IPS DF 6.9 (cell line): Measurements from ENCODE around the gene PER2.

Experiments used
- DNase-seq: peaks from one replicate; pipeline ENCODE4 v3.0.0-alpha.2; 2013; ENCODE audit warnings: low read depth, low spot score
- H3K27ac ChIP-seq: one replicate; pipeline ENCODE4 v1.5.1; 2013; ENCODE audit warnings: low read length, control low read depth
- H3K27me3 ChIP-seq: 2 replicates; pipeline ENCODE4 v1.6.1; 2013; ENCODE audit warnings: mild to moderate bottlenecking, low read length; ENCODE audit not compliant: control insufficient read depth, insufficient read depth
- H3K36me3 ChIP-seq: 2 replicates; pipeline ENCODE4 v1.6.1; 2013; ENCODE audit warnings: low read length; ENCODE audit not compliant: control insufficient read depth, insufficient read depth
- H3K4me1 ChIP-seq: 2 replicates; pipeline ENCODE4 v1.6.1; 2013; ENCODE audit warnings: low read length; ENCODE audit not compliant: control insufficient read depth, insufficient read depth
- H3K4me3 ChIP-seq: 2 replicates; pipeline ENCODE4 v1.5.1; 2013; ENCODE audit warnings: mild to moderate bottlenecking, low read length
- H3K9me3 ChIP-seq: 2 replicates; pipeline ENCODE4 v1.6.1; 2013; ENCODE audit warnings: low read length, inconsistent platforms; ENCODE audit not compliant: control insufficient read depth, insufficient read depth
- WGBS: extraction: QIAGEN DNeasy Blood & Tissue Kit; methylation state at CpG from one replicate; pipeline ENCODE4 v1.1.7; 2013; ENCODE audit warnings: mixed read lengths, missing lambda C conversion rate; ENCODE audit not compliant: insufficient read length, insufficient coverage; 5-methylcytosine and 5-hydroxymethylcytosine counted together

The PER2 gene

DNA sequence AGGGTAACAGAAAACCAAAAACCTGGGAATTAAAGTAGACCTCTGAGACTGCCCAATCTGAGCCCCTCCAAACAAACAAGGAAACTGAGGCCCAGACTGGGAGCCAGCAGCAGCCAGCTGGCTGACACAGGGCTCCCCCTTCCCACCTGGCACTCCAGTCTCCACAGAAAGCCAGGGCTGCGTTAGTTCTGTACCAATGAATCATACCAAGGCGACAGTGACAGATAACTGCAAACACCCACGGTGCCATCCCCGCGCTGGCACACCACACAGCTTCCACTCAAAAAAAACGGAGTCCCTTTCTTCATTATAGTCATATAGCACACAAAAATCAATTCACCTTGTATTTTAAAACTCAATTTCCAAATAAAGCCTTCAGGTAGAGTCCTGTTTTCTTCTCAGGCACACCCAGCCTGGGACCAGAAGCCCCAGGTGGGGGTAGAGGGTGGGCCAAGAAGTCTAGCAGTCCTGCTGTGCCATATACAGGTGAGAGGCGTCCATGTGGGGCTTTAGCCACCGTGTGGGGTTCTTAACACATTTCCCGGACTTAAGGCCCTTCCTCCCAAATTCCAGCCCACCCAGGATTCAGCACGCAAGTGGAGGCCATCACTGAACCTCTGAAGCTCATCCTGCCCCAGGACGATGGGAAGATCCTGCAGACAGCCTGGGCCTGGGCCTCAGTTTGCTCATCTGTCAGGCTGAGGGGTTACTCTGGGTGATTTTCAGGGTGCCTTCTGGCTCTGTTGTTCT lies 1.2 kb downstream of the PER2 start:
- H3K4me3 ChIP-seq: no peak overlapping the region
- WGBS: no CpG with 5 or more reads among the region's 11 CpGs
- no peaks in the 10 kb centered on the region for H3K9me3 ChIP-seq
- H3K4me1 ChIP-seq: peaks cover 2% of the 10 kb centered on the region; the same call in 1 of the 2 replicates
- no peaks in the 10 kb centered on the region for H3K36me3 ChIP-seq
- H3K27ac ChIP-seq: no peak overlapping the region
- no peaks in the 10 kb centered on the region for H3K27me3 ChIP-seq
- no peak for DNase-seq

DNA sequence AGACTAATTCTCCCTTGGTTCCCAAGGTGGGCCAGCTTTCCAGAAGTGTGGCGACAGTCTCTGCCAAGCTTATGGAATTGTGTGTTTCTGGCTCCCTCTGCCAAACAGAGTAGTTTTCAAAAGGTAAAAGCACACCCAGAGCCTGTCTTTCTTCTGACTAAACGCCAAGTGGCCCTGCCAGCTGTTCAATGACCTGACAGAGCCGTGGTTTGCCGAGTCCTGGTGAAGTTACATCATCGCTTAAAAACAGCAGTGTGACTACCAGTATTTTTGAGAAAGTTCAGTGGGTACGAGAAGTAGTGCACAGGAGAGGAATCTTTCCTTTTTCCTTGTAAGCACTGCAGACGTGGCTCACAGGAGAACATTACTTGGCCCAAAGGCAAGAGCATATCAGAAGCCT lies 1.9 kb downstream of the PER2 start:
- no peak overlapping the region for H3K27ac ChIP-seq
- no peak for DNase-seq
- H3K4me1 ChIP-seq: peaks cover 2% of the 10 kb centered on the region; the same call in 1 of the 2 replicates
- WGBS: no CpG with 5 or more reads among the region's 7 CpGs
- H3K27me3 ChIP-seq: no peaks in the 10 kb centered on the region
- no peaks in the 10 kb centered on the region for H3K9me3 ChIP-seq
- H3K4me3 ChIP-seq: no peak overlapping the region
- H3K36me3 ChIP-seq: no peaks in the 10 kb centered on the region

DNA sequence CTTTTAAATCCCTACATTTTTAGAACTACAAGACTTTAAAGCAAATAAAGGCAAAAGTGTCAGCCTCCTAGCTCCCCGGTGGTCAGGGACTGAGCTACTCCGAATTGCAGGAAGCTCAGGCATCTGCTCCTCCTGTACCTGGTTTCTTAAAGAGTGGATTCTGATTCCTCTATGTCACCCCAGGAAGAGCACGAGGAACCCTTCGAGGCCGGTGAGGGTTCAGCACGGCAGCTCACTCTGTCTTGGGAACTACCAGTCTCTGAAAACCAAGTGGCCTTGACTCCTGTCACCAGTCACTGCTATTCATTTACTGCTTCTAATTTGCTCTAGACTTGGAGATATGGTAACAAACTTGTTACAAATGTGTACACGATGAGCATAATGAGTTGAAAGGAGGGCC lies 2.3 kb downstream of the PER2 start:
- no peak overlapping the region for H3K27ac ChIP-seq
- H3K4me3 ChIP-seq: no peak overlapping the region
- no peaks in the 10 kb centered on the region for H3K27me3 ChIP-seq
- H3K9me3 ChIP-seq: no peaks in the 10 kb centered on the region
- peaks cover 2% of the 10 kb centered on the region; the same call in 1 of the 2 replicates for H3K4me1 ChIP-seq
- no CpG with 5 or more reads among the region's 7 CpGs for WGBS
- DNase-seq: no peak
- no peaks in the 10 kb centered on the region for H3K36me3 ChIP-seq

- H3K9me3 ChIP-seq: no peaks in the 10 kb centered on the region
- no peak overlapping the region for H3K4me3 ChIP-seq
- H3K27ac ChIP-seq: no peak overlapping the region
- WGBS: no CpG with 5 or more reads among the region's 7 CpGs
- no peaks in the 10 kb centered on the region for H3K27me3 ChIP-seq
- peaks cover 2% of the 10 kb centered on the region; the same call in 1 of the 2 replicates for H3K4me1 ChIP-seq
- no peak for DNase-seq
- no peaks in the 10 kb centered on the region for H3K36me3 ChIP-seq
These were observed 2.7 kb downstream of the PER2 start for GRCh38 chr2:238285653-238286082.

DNA sequence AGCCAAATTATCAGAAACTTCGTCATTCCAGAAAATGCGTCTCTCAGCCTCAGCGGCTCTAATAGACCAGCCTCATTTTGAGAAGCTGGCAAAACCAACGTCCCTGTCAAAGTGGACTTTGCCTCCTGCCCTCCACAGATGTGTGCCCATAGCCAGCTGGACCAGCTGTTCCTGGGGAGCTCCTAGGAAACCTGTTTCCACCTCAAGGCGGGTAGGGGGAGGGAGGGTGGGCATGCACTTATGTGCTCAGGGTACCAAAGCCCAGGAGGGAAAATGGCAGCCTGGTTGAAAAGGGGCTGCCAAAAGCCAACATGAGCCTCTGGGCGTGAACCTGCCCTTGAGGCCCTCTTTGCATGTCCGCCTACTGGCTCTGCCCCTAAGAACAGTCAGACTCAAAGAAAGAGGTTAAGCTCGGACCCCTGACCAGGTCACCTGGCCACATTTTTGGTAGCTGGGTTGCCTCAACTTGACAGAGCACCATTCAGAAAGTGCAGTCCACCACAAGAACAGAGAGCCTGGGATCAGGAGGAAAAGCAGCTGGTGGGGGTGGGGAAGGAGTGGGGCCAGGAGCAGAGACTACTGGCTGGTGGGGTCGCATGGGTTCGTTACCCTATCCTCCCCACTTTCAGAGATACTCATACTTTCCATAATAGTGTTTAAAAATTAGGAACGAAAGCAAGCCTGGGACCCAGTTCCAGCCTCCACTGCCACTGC lies 3.5 kb downstream of the PER2 start:
- Histone ChIP-seq H3K4me3 (no peak overlapping the region), H3K4me1 (peaks cover under 1% of the 10 kb centered on the region; the same call in 1 of the 2 replicates), H3K27me3 (no peaks in the 10 kb centered on the region), H3K27ac (no peak overlapping the region), H3K9me3 (no peaks in the 10 kb centered on the region), H3K36me3 (no peaks in the 10 kb centered on the region)
- no peak for DNase-seq
- WGBS: no CpG with 5 or more reads among the region's 11 CpGs

- WGBS: no CpG with 5 or more reads among the region's 17 CpGs
- no peak overlapping the region for H3K27ac ChIP-seq
- DNase-seq: no peak
- H3K27me3 ChIP-seq: no peaks in the 10 kb centered on the region
- H3K4me1 ChIP-seq: no peaks in the 10 kb centered on the region; the same call in 1 of the 2 replicates
- H3K4me3 ChIP-seq: no peak overlapping the region; the same call in 1 of the 2 replicates
- H3K9me3 ChIP-seq: no peaks in the 10 kb centered on the region
- H3K36me3 ChIP-seq: no peaks in the 10 kb centered on the region
These were observed 5.3 kb downstream of the PER2 start for GRCh38 chr2:238282861-238283738.

DNA sequence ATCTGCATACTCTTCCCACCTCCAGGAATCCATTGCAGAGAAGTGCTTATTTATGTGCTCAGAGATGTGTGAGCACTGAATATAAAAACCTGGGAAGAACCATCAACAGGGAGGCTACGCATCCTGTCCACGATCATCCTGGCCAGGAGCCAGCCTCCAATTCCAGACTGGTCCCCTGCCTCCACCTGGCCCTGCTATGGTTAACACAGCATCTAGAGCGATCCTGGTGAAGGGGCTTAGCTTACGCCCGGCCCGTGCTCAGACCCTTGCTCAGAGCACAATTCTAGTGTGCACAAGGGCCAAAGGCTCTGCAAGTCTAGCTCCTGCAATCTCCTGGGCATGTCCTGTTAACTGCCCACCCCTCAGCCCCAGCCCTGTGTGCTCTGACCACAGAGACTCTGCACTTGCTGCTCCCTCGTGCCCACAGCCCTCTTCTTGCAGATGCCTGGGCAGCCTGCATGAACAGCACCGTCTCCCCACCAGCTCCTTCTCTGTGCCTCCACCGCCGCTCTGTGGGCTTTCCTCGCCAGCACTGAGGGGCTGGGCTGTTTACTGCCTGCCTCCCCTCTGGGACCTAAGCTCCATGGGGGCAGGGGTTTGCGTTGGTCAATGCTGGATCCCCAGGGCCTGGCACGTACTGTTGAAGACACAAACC lies 6.5 kb downstream of the PER2 start:
- Histone ChIP-seq H3K4me1 (no peaks in the 10 kb centered on the region; the same call in 1 of the 2 replicates), H3K27ac (no peak overlapping the region), H3K9me3 (no peaks in the 10 kb centered on the region), H3K36me3 (no peaks in the 10 kb centered on the region), H3K27me3 (no peaks in the 10 kb centered on the region), H3K4me3 (no peak overlapping the region)
- DNase-seq: no peak
- WGBS: no CpG with 5 or more reads among the region's 13 CpGs

- no peak overlapping the region for H3K27ac ChIP-seq
- H3K9me3 ChIP-seq: no peaks in the 10 kb centered on the region
- H3K27me3 ChIP-seq: no peaks in the 10 kb centered on the region
- DNase-seq: no peak
- WGBS: no CpG with 5 or more reads among the region's 12 CpGs
- no peaks in the 10 kb centered on the region for H3K36me3 ChIP-seq
- no peak overlapping the region for H3K4me3 ChIP-seq
- no peaks in the 10 kb centered on the region for H3K4me1 ChIP-seq
These were observed 8.2 kb downstream of the PER2 start for GRCh38 chr2:238280083-238280825.

DNA sequence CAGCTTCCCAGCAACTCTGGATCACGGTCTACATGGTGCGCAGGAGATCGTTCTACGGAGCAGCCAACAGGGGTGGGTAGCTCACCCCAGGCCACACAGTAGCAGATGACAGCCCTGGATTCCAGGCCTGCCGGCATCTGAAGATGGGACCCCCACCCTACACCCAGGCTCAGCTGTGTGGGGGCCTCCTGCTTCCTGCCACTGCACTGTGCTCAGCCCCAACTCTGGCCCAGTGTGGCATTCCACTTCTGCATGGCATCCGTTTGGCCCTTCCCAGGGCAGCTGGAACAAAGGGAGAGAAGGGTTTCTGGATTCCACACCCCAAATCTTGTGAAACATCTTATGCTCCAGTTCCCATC lies 9.1 kb downstream of the PER2 start:
- WGBS: no CpG with 5 or more reads among the region's 6 CpGs
- Histone ChIP-seq H3K27ac (no peak overlapping the region), H3K27me3 (no peaks in the 10 kb centered on the region), H3K4me1 (no peaks in the 10 kb centered on the region), H3K9me3 (no peaks in the 10 kb centered on the region), H3K36me3 (no peaks in the 10 kb centered on the region), H3K4me3 (no peak overlapping the region)
- no peak for DNase-seq
